K562 (cell line): ENCODE data around the gene PPIL4. TPM values are rescaled to one million over a fixed set of nuclear protein-coding genes. Genes with fewer than 3 reads are reported as not detected.

Experiments
- ARID2 ChIP-seq: fragments of 450-650 bp; IDR thresholded peaks from 2 replicates; pipeline ENCODE4 v1.6.1; 2017; ENCODE audit warnings: antibody characterized with exemption, mild to moderate bottlenecking
- CUX1 ChIP-seq: fragments of 200-800 bp; sonication (Bioruptor generic); IDR thresholded peaks from 2 replicates; pipeline ENCODE4 v1.6.1; 2016; ENCODE audit warnings: missing genetic modification characterization, missing compliant biosample characterization
- GABPB1 ChIP-seq: sonication (generic); formaldehyde crosslinking; IDR thresholded peaks from 2 replicates; pipeline ENCODE4 v1.8.0; 2022; ENCODE audit warnings: mild to moderate bottlenecking, missing genetic modification reagents
- GTF3C2 ChIP-seq: IDR thresholded peaks from 3 replicates; pipeline ENCODE4 v1.6.1; 2011; ENCODE audit warnings: borderline replicate concordance, mild to moderate bottlenecking, moderate library complexity; ENCODE audit not compliant: insufficient read length; ENCODE audit errors: extremely low read depth
- MLLT1 ChIP-seq, 2 experiments: fragments of 450-650 bp; IDR thresholded peaks; 2 replicates each; pipeline ENCODE4 v1.6.1; 2016
- PPARD ChIP-seq: fragments of 250-450 bp; sonication (Bioruptor Pico); IDR thresholded peaks from 2 replicates; pipeline ENCODE4 v1.8.0; 2022; ENCODE audit warnings: inconsistent platforms, mild to moderate bottlenecking, moderate library complexity
- STAG1 ChIP-seq: sonication (generic); formaldehyde crosslinking; IDR thresholded peaks from 2 replicates; pipeline ENCODE4 v1.5.0; 2020; ENCODE audit warnings: missing genetic modification reagents, borderline replicate concordance
- TRIM25 ChIP-seq: fragments of 450-650 bp; IDR thresholded peaks from 2 replicates; pipeline ENCODE4 v1.7.0; 2016; ENCODE audit warnings: borderline replicate concordance
- VEZF1 ChIP-seq: fragments of 200-800 bp; sonication (Bioruptor generic); IDR thresholded peaks from 2 replicates; pipeline ENCODE4 v1.6.1; 2017; ENCODE audit warnings: missing genetic modification characterization, missing compliant biosample characterization
- ZBED1 ChIP-seq: IDR thresholded peaks from 2 replicates; pipeline ENCODE4 v1.6.1; 2014
- ZNF143 ChIP-seq: sonication (generic); formaldehyde crosslinking; IDR thresholded peaks from 2 replicates; pipeline ENCODE4 v1.9.0; 2022; ENCODE audit warnings: mild to moderate bottlenecking, missing genetic modification reagents
- polyA plus RNA-seq, 8 experiments: library from polyadenylated mRNA; depleted of rRNA in 4 of 8; stranded (reverse) in 5 of 8; unstranded in 3 of 8; fragments of >200 nt; fragmentation: Nextera tagmentation in 2 of 8; fragmentation: Illumina TruSeq in 1 of 8; extraction: Ambion mirVana in 2 of 8; extraction: Trizol in 1 of 8; gene quantifications; 2 replicates each; pipeline versions ENCODE4 v1.2.1 to v1.2.3, GENCODE V29; 2011 to 2014; ENCODE audit warnings: inconsistent platforms in 1 of 8, missing spikeins in 1 of 8
- total RNA-seq, 7 experiments: library from RNA; depleted of rRNA in 6 of 7; stranded (reverse); fragments of >200 nt in 6 of 7; fragmentation: Illumina TruSeq in 2 of 7; extraction: Trizol in 2 of 7; gene quantifications; 2 replicates each; pipeline versions ENCODE4 v1.2.1 to v1.2.3, GENCODE V29; 2011 to 2021; ENCODE audit warnings: low replicate concordance in 1 of 7

PPIL4 gene
- total and polyA plus RNA-seq, 9 of the 15 experiments (the other 6 are each of a cell fraction or from before 2014, with no cell fraction given), result 14.5 to 55.2 (median 45.9) TPM

GRCh38 chr6:149566410-149567193, 20.8 kb upstream of the PPIL4 start (continued):
- TF ChIP-seq CUX1 (no peak), PPARD (CRISPR knock-in tag) (no peak), VEZF1 (peak; percentile 31), ARID2 (0 out of 2 replicates have a peak, but pooled peaks have one; percentile 29), TRIM25 (no peak), MLLT1 (IDR thresholded peaks at IDR 0.05) (no peak), STAG1 (CRISPR knock-in tag) (no peak), GABPB1 (CRISPR knock-in tag) (peak; percentile 47; the same call in 1 of the 2 replicates), ZBED1 (0 out of 2 replicates have a peak, but pooled peaks have one; percentile 36), ZNF143 (0 out of 2 replicates have a peak, but pooled peaks have one; percentile 27), GTF3C2 (no peak)
